K562 (cell line): ENCODE results near the gene GRB10. TPM values are rescaled to one million over a fixed set of nuclear protein-coding genes. Genes with fewer than 3 reads are reported as not detected.

Source experiments
- ATAC-seq: fragments of 200-7000 bp; cut with Tn5 transposase; 3 replicates; pipeline ENCODE4 v1.9.1; 2020; ENCODE audit warnings: moderate library complexity
- BruUV-seq: library from RNA; stranded (reverse); fragments of 400-500 nt; replicated peaks from 2 replicates; lab custom pipeline; 2021; lab: Mats Ljungman, UMichigan
- CTCF ChIA-PET: fragments of 300-600 bp; formaldehyde crosslinking; extraction: SDS; loops from one replicate; lab custom pipeline; 2021; ENCODE audit warnings: low intra/inter-chr PET ratio; lab: Yijun Ruan, JAX
- POLR2A ChIA-PET: fragments of 300-600, 350-650 bp; sonication (Branson Sonifier 250); formaldehyde crosslinking; extraction: SDS; loops from one replicate; lab custom pipeline; 2021; ENCODE audit warnings: antibody characterized with exemption, inconsistent platforms; lab: Yijun Ruan, JAX
- DNase-seq, 4 experiments: peaks; one replicate each; pipeline versions ENCODE4 v3.0.0 to v3.0.0-alpha.2; 2011 to 2018; ENCODE audit warnings: low spot score in 3 of 4, mixed read lengths in 3 of 4; ENCODE audit errors: extremely low read depth in 1 of 4
- FAIRE-seq: peaks from 2 replicates; lab custom pipeline; 2011; peaks lifted over from hg19 to GRCh38; lab: Jason Lieb, UNC
- H2AFZ ChIP-seq: 2 replicates; pipeline ENCODE4 v1.6.0; 2011; ENCODE audit warnings: low read depth, low read length, control low read depth, inconsistent platforms
- H3K27ac ChIP-seq: fragments of 200-600 bp; 3 replicates; pipeline ENCODE4 v1.8.0; 2011; ENCODE audit warnings: low read depth, mild to moderate bottlenecking, control low read depth, inconsistent platforms, low read length, moderate library complexity, mixed read lengths; ENCODE audit errors: extremely low read depth
- H3K27me3 ChIP-seq, 2 experiments: fragments of 300-600 bp in 1 of 2; 2 replicates in 1 of 2; 3 replicates in 1 of 2; pipeline versions ENCODE4 v1.6.0 to v1.8.0; 2011; ENCODE audit warnings: inconsistent platforms in 2 of 2, low read length in 2 of 2, mild to moderate bottlenecking in 1 of 2, mixed read lengths in 1 of 2, moderate library complexity in 1 of 2; ENCODE audit not compliant: control insufficient read depth in 2 of 2, insufficient read depth in 2 of 2
- H3K36me3 ChIP-seq: fragments of 300-600 bp; 3 replicates; pipeline ENCODE4 v1.8.0; 2011; ENCODE audit warnings: mild to moderate bottlenecking, low read length, inconsistent platforms; ENCODE audit not compliant: control insufficient read depth, insufficient read depth
- H3K4me1 ChIP-seq, 2 experiments: fragments of 200-600 bp in 1 of 2; replicated peaks in 1 of 2; 2 replicates in 1 of 2; 3 replicates in 1 of 2; pipeline versions ENCODE4 v1.5.1 to v1.8.0; 2011; ENCODE audit warnings: inconsistent platforms in 2 of 2, low read length in 2 of 2, mild to moderate bottlenecking in 1 of 2, mixed read lengths in 1 of 2, moderate library complexity in 1 of 2; ENCODE audit not compliant: control insufficient read depth in 2 of 2, insufficient read depth in 2 of 2
- H3K4me2 ChIP-seq: 2 replicates; pipeline ENCODE4 v1.6.1; 2011; ENCODE audit warnings: low read length, control low read depth, inconsistent platforms, mixed read lengths; ENCODE audit not compliant: insufficient read depth
- H3K4me3 ChIP-seq: fragments of 200-600 bp; sonication (generic), shearing (Covaris generic); 2 replicates; pipeline ENCODE4 v1.5.1; 2016; ENCODE audit warnings: control low read depth, inconsistent platforms
- H3K79me2 ChIP-seq: fragments of 200-600 bp; 3 replicates; pipeline ENCODE4 v1.8.0; 2011; ENCODE audit warnings: low read length, inconsistent platforms; ENCODE audit not compliant: control insufficient read depth, insufficient read depth
- H3K9ac ChIP-seq, 2 experiments: 2 replicates each; pipeline versions ENCODE4 v1.6.0 to v1.6.1; 2011; ENCODE audit warnings: low read depth in 2 of 2, low read length in 2 of 2, control low read depth in 1 of 2, inconsistent platforms in 1 of 2, mild to moderate bottlenecking in 1 of 2, mixed read lengths in 1 of 2; ENCODE audit not compliant: insufficient read depth in 1 of 2
- H3K9me1 ChIP-seq: one replicate; pipeline ENCODE4 v1.6.0; 2011; ENCODE audit warnings: inconsistent platforms, mild to moderate bottlenecking, low read length, moderate library complexity; ENCODE audit not compliant: control insufficient read depth, insufficient read depth
- H3K9me3 ChIP-seq: replicated peaks from 2 replicates; pipeline ENCODE4 v1.5.1; 2011; ENCODE audit warnings: low read depth, low read length, inconsistent platforms; ENCODE audit not compliant: control insufficient read depth, insufficient read depth
- H4K20me1 ChIP-seq: replicated peaks from 2 replicates; pipeline ENCODE4 v1.6.1; 2011; ENCODE audit warnings: low read length, inconsistent platforms, mixed read lengths; ENCODE audit not compliant: control insufficient read depth, insufficient read depth
- BCOR ChIP-seq: fragments of 450-650 bp; IDR thresholded peaks from 2 replicates; pipeline ENCODE4 v1.6.1; 2016
- GABPB1 ChIP-seq: sonication (generic); formaldehyde crosslinking; IDR thresholded peaks from 2 replicates; pipeline ENCODE4 v1.8.0; 2022; ENCODE audit warnings: mild to moderate bottlenecking, missing genetic modification reagents
- HDAC6 ChIP-seq: IDR thresholded peaks from 2 replicates; pipeline ENCODE4 v1.6.1; 2012; ENCODE audit warnings: low read depth, mild to moderate bottlenecking, control low read depth, inconsistent platforms, low read length, moderate library complexity
- MCM3 ChIP-seq: fragments of 450-650 bp; IDR thresholded peaks from 2 replicates; pipeline ENCODE4 v1.6.1; 2016
- NFIX ChIP-seq: fragments of 250-450 bp; sonication (Bioruptor Pico); IDR thresholded peaks from 2 replicates; pipeline ENCODE4 v1.4.0; 2020; ENCODE audit warnings: low read depth, mild to moderate bottlenecking, moderate library complexity
- NR3C1 ChIP-seq: sonication (generic); formaldehyde crosslinking; IDR thresholded peaks from 2 replicates; pipeline ENCODE4 v1.8.1; 2022; ENCODE audit warnings: missing genetic modification reagents
- PHB ChIP-seq: fragments of 250-450 bp; sonication (Bioruptor Pico); IDR thresholded peaks from 2 replicates; pipeline ENCODE4 v1.5.0; 2021
- POLR2H ChIP-seq: IDR thresholded peaks from 2 replicates; pipeline ENCODE4 v1.6.1; 2016; ENCODE audit warnings: missing genetic modification characterization, low read depth, mild to moderate bottlenecking, control low read depth, missing compliant biosample characterization, moderate library complexity
- RFX1 ChIP-seq: fragments of 450-650 bp; IDR thresholded peaks from 2 replicates; pipeline ENCODE4 v1.6.1; 2016; ENCODE audit warnings: mild to moderate bottlenecking, moderate library complexity
- TARDBP ChIP-seq: fragments of 450-650 bp; IDR thresholded peaks from 2 replicates; pipeline ENCODE4 v1.6.1; 2016
- THRB ChIP-seq: fragments of 450-650 bp; formaldehyde crosslinking; conservative IDR thresholded peaks from 2 replicates; pipeline ENCODE4 v1.4.0; 2022; ENCODE audit warnings: mild to moderate bottlenecking, missing genetic modification characterization
- ZBTB1 ChIP-seq: sonication (generic); formaldehyde crosslinking; IDR thresholded peaks from 2 replicates; pipeline ENCODE4 v1.8.1; 2023; ENCODE audit warnings: missing genetic modification reagents, low read depth, mild to moderate bottlenecking, borderline replicate concordance
- ZBTB8A ChIP-seq: fragments of 450-650 bp; IDR thresholded peaks from 2 replicates; pipeline ENCODE4 v1.6.1; 2018; ENCODE audit warnings: mild to moderate bottlenecking, moderate library complexity; ENCODE audit not compliant: partially characterized antibody
- ZEB2 ChIP-seq: fragments of 450-650 bp; IDR thresholded peaks from 2 replicates; pipeline ENCODE4 v1.6.1; 2016
- ZNF583 ChIP-seq: fragments of 250-450 bp; sonication (Bioruptor Pico); IDR thresholded peaks from 2 replicates; pipeline ENCODE4 v1.4.0; 2020
- ZNF668 ChIP-seq: fragments of 250-450 bp; sonication (Bioruptor Pico); IDR thresholded peaks from 2 replicates; pipeline ENCODE4 v1.8.0; 2022; ENCODE audit warnings: mild to moderate bottlenecking, inconsistent platforms
- ZNF77 ChIP-seq: fragments of 250-450 bp; sonication (Bioruptor Pico); IDR thresholded peaks from 2 replicates; pipeline ENCODE4 v1.5.0; 2020
- WGBS: fragments of 100-300 bp; shearing (Covaris generic); methylation state at CpG from one replicate; pipeline ENCODE4 v1.1.6; 2016; ENCODE audit warnings: low coverage, mixed read lengths; ENCODE audit not compliant: insufficient coverage; ENCODE audit errors: missing lambda C conversion rate; 5-methylcytosine and 5-hydroxymethylcytosine counted together
- in situ Hi-C: fragments of 300-500 bp; cut with MboI; formaldehyde crosslinking; loops from 4 replicates; pipeline ENCODE4 v1.15.0; 2018; ENCODE audit warnings: inconsistent platforms, mixed read lengths
- intact Hi-C: fragments of 100-400 bp; cut with micrococcal nuclease; formaldehyde crosslinking; loops from 2 replicates; pipeline ENCODE4 v1.14.2; 2022
- polyA plus RNA-seq, 8 experiments: library from polyadenylated mRNA; depleted of rRNA in 4 of 8; stranded (reverse) in 5 of 8; unstranded in 3 of 8; fragments of >200 nt; fragmentation: Nextera tagmentation in 2 of 8; fragmentation: Illumina TruSeq in 1 of 8; extraction: Ambion mirVana in 2 of 8; extraction: Trizol in 1 of 8; gene quantifications; 2 replicates each; pipeline versions ENCODE4 v1.2.1 to v1.2.3, GENCODE V29; 2011 to 2014; ENCODE audit warnings: inconsistent platforms in 1 of 8, missing spikeins in 1 of 8
- total RNA-seq, 7 experiments: library from RNA; depleted of rRNA in 6 of 7; stranded (reverse); fragments of >200 nt in 6 of 7; fragmentation: Illumina TruSeq in 2 of 7; extraction: Trizol in 2 of 7; gene quantifications; 2 replicates each; pipeline versions ENCODE4 v1.2.1 to v1.2.3, GENCODE V29; 2011 to 2021; ENCODE audit warnings: low replicate concordance in 1 of 7
- TF ChIP-seq, protein P1 (sequence below): sonication (generic); formaldehyde crosslinking; IDR thresholded peaks from 2 replicates; pipeline ENCODE4 v1.8.0; 2023; ENCODE audit warnings: missing genetic modification reagents, mild to moderate bottlenecking, borderline replicate concordance

GRB10 gene
- total and polyA plus RNA-seq, 9 of the 15 experiments (the other 6 are each of a cell fraction or from before 2014, with no cell fraction given): 8.9 to 88.5 (median 40.7) TPM

GRCh38 chr7:50779427-50779826 lies 3.3 kb downstream of the GRB10 start:
- Histone ChIP-seq H3K4me3 (no peak overlapping the region), H3K9me3 (no peaks in the 10 kb centered on the region), H3K9ac (no peak overlapping the region), H4K20me1 (peaks cover 59% of the 10 kb centered on the region), H3K4me2 (no peak overlapping the region), H3K36me3 (peaks cover 4% of the 10 kb centered on the region; the same call in 2 of the 3 replicates), H3K9me1 (peaks cover 13% of the 10 kb centered on the region), H3K79me2 (peaks cover 95% of the 10 kb centered on the region), H3K27ac (no peak overlapping the region), H2AFZ (no peak overlapping the region), H3K4me1 (peaks cover 2 to 29% of the 10 kb centered on the region in 2 experiments; a peak in 3 of 5 replicates), H3K27me3 (no peaks in the 10 kb centered on the region)
- intact Hi-C loops (no loop called here), in situ Hi-C loops (no loop called here)
- CTCF ChIA-PET: no interaction called here
- POLR2A ChIA-PET: interaction anchor here (1.8 to 3.5 kb wide), 3 partner anchors 9 to 11 kb away, joined by 8 to 15 read pairs (median 11); no protein-coding TSS in a partner anchor
- no peak for ATAC-seq
- 82% methylated on average over 3 of the region's 3 CpGs for WGBS
- DNase-seq: no peak
- BruUV-seq: no TSS peak
- no peak for FAIRE-seq
- no peak for TF ChIP-seq ZNF668 (CRISPR knock-in tag)
- no peak for TF ChIP-seq MCM3
- no peak for TF ChIP-seq ZBTB1
- no peak for TF ChIP-seq ZEB2
- no peak for TF ChIP-seq RFX1
- TF ChIP-seq GABPB1 (CRISPR knock-in tag): no peak
- no peak for TF ChIP-seq THRB
- TF ChIP-seq ZBTB8A: no peak
- no peak for TF ChIP-seq TARDBP
- TF ChIP-seq NR3C1 (CRISPR knock-in tag): no peak
- no peak for TF ChIP-seq ZNF583 (CRISPR knock-in tag)
- TF ChIP-seq PHB (CRISPR knock-in tag): no peak
- no peak for TF ChIP-seq POLR2H (tag)
- TF ChIP-seq BCOR: no peak
- no peak for TF ChIP-seq ZNF77 (CRISPR knock-in tag)
- no peak for TF ChIP-seq HDAC6
- no peak for TF ChIP-seq NFIX (CRISPR knock-in tag)
- TF ChIP-seq, protein P1, sequence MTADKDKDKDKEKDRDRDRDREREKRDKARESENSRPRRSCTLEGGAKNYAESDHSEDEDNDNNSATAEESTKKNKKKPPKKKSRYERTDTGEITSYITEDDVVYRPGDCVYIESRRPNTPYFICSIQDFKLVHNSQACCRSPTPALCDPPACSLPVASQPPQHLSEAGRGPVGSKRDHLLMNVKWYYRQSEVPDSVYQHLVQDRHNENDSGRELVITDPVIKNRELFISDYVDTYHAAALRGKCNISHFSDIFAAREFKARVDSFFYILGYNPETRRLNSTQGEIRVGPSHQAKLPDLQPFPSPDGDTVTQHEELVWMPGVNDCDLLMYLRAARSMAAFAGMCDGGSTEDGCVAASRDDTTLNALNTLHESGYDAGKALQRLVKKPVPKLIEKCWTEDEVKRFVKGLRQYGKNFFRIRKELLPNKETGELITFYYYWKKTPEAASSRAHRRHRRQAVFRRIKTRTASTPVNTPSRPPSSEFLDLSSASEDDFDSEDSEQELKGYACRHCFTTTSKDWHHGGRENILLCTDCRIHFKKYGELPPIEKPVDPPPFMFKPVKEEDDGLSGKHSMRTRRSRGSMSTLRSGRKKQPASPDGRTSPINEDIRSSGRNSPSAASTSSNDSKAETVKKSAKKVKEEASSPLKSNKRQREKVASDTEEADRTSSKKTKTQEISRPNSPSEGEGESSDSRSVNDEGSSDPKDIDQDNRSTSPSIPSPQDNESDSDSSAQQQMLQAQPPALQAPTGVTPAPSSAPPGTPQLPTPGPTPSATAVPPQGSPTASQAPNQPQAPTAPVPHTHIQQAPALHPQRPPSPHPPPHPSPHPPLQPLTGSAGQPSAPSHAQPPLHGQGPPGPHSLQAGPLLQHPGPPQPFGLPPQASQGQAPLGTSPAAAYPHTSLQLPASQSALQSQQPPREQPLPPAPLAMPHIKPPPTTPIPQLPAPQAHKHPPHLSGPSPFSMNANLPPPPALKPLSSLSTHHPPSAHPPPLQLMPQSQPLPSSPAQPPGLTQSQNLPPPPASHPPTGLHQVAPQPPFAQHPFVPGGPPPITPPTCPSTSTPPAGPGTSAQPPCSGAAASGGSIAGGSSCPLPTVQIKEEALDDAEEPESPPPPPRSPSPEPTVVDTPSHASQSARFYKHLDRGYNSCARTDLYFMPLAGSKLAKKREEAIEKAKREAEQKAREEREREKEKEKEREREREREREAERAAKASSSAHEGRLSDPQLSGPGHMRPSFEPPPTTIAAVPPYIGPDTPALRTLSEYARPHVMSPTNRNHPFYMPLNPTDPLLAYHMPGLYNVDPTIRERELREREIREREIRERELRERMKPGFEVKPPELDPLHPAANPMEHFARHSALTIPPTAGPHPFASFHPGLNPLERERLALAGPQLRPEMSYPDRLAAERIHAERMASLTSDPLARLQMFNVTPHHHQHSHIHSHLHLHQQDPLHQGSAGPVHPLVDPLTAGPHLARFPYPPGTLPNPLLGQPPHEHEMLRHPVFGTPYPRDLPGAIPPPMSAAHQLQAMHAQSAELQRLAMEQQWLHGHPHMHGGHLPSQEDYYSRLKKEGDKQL: no peak
